ENCODE measurements around the gene NFYA.

- TF ChIP-seq YY1 (IDR thresholded peaks at IDR 0.05) (no peak), CTCF (IDR thresholded peaks at IDR 0.05; ENCODE audit: low read depth, low read length, missing input control) (no peak), REST (IDR thresholded peaks at IDR 0.05) (no peak)
These were observed 62.5 kb downstream of the NFYA start for GRCh38 chr6:41135062-41135832.
